Stomach (tissue), 9 donors: ENCODE data around the gene LMTK2. TPM values are rescaled to one million over a fixed set of nuclear protein-coding genes. Genes with fewer than 3 reads are reported as not detected.

Experiments
- DNase-seq, 2 donors: peaks; one replicate each; pipeline versions ENCODE4 v3.0.0 to v3.0.0-alpha.2; 2013 to 2019
- H3K27ac ChIP-seq, 5 donors: fragments of 200-600 bp in 4 of 5; sonication (generic) in 4 of 5; one replicate each; pipeline ENCODE4 v1.5.1; 2013 to 2019; ENCODE audit warnings: mild to moderate bottlenecking in 1 of 5, moderate library complexity in 1 of 5
- H3K27me3 ChIP-seq, 3 donors: fragments of 200-600 bp; sonication (generic); one replicate each; pipeline ENCODE4 v1.5.1; 2017 to 2019; ENCODE audit warnings: mixed run types in 1 of 3
- H3K36me3 ChIP-seq, 4 donors: fragments of 200-600 bp; sonication (generic); 1 replicate in 3 of 4; 2 replicates in 1 of 4; pipeline ENCODE4 v1.5.1; 2016 to 2019
- H3K4me1 ChIP-seq, 4 donors: fragments of 200-600 bp; sonication (generic); one replicate each; pipeline ENCODE4 v1.5.1; 2016 to 2019
- H3K4me3 ChIP-seq, 4 donors: fragments of 200-600 bp; sonication (generic) in 3 of 4; one replicate each; pipeline ENCODE4 v1.5.1; 2016 to 2019; ENCODE audit warnings: mild to moderate bottlenecking in 1 of 4
- H3K9me3 ChIP-seq, 4 donors: fragments of 200-600 bp; sonication (generic); one replicate each; pipeline ENCODE4 v1.5.1; 2016 to 2019
- EP300 ChIP-seq: sonication (generic); formaldehyde crosslinking; IDR thresholded peaks from one replicate; pipeline ENCODE4 v1.6.1; 2017; ENCODE audit warnings: antibody characterized with exemption
- POLR2A ChIP-seq, 4 donors: fragments of 450-650 bp; IDR thresholded peaks; one replicate each; pipeline ENCODE4 v1.6.1; 2016; ENCODE audit warnings: antibody characterized with exemption in 4 of 4, control low read depth in 2 of 4, mild to moderate bottlenecking in 1 of 4, moderate library complexity in 1 of 4
- POLR2AphosphoS5 ChIP-seq, 3 donors: sonication (generic); formaldehyde crosslinking; IDR thresholded peaks; one replicate each; pipeline ENCODE4 v1.6.1; 2016; ENCODE audit warnings: antibody characterized with exemption in 3 of 3
- WGBS, 5 donors: extraction: QIAGEN DNeasy Blood & Tissue Kit in 3 of 5; methylation state at CpG; one replicate each; pipeline versions ENCODE4 v1.1.5 to v1.1.7; 2013 to 2018; 5-methylcytosine and 5-hydroxymethylcytosine counted together
- intact Hi-C: fragments of 100-400 bp; cut with DNase I; formaldehyde crosslinking; loops from one replicate; pipeline ENCODE4 v1.15.1; 2023; ENCODE audit warnings: low total_unique reads
- polyA plus RNA-seq, 3 donors: library from polyadenylated mRNA; stranded (reverse); fragments of 200-250 nt; gene quantifications; one replicate each; pipeline ENCODE4 v1.2.3, GENCODE V29; 2013
- total RNA-seq, 5 donors: library from RNA; depleted of rRNA; stranded (reverse); fragments of >200 nt; gene quantifications; one replicate each; pipeline versions ENCODE4 v1.1.0 to v1.2.3, GENCODE V29; 2014 to 2016
- TF ChIP-seq, protein P1 (sequence below), 7 experiments: fragments of 450-650 bp in 4 of 7; fragments of 200-600 bp in 3 of 7; sonication (generic) in 3 of 7; IDR thresholded peaks; one replicate each; pipeline ENCODE4 v1.5.1; 2016 to 2019; ENCODE audit warnings: antibody characterized with exemption in 7 of 7, control low read depth in 2 of 7, mild to moderate bottlenecking in 1 of 7
- donor health status: healthy with polysubstance abuse.
- donor health status: Bipolar disorder and iron deficiency.
- donor health status: healthy.

Gene LMTK2
- total and polyA plus RNA-seq, 8 donors: 1.4 to 42.6 (median 19.3) TPM

DNA sequence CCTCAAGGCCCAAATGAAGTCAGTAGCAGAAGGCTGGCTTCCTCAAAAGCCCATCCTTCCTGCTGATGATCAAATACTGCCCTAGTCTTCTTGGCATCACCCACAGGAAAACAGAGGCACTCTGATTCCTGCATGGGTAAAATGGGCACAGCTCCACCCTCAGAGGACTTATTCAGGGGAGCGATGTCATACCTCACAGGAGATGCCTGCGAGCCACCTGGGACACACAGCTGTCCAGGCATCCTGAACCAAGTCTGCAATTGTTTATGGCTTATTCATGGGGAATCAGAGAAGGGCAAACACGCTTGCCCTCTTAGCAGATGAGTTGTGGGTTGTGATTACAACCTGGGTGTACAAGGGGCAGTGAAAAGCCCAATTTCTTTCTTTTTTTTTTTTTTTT is 22.0 kb upstream of the LMTK2 start:
- intact Hi-C loops: no loop called here
- H3K36me3 ChIP-seq: no peaks in the 10 kb centered on the region
- no peaks in the 10 kb centered on the region for H3K9me3 ChIP-seq
- no peaks in the 10 kb centered on the region for H3K4me1 ChIP-seq
- 92 to 94% (median 93%) methylated on average over 3 of the region's 3 CpGs for WGBS, 5 donors
- H3K4me3 ChIP-seq: no peak overlapping the region
- peak in 1 of 2 donors; percentile 3 for DNase-seq
- TF ChIP-seq, protein P1, sequence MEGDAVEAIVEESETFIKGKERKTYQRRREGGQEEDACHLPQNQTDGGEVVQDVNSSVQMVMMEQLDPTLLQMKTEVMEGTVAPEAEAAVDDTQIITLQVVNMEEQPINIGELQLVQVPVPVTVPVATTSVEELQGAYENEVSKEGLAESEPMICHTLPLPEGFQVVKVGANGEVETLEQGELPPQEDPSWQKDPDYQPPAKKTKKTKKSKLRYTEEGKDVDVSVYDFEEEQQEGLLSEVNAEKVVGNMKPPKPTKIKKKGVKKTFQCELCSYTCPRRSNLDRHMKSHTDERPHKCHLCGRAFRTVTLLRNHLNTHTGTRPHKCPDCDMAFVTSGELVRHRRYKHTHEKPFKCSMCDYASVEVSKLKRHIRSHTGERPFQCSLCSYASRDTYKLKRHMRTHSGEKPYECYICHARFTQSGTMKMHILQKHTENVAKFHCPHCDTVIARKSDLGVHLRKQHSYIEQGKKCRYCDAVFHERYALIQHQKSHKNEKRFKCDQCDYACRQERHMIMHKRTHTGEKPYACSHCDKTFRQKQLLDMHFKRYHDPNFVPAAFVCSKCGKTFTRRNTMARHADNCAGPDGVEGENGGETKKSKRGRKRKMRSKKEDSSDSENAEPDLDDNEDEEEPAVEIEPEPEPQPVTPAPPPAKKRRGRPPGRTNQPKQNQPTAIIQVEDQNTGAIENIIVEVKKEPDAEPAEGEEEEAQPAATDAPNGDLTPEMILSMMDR (IDR thresholded peaks at IDR 0.05): no peak
- TF ChIP-seq POLR2AphosphoS5 (IDR thresholded peaks at IDR 0.05): no peak
- no peak for TF ChIP-seq EP300
- no peak for TF ChIP-seq POLR2A (IDR thresholded peaks at IDR 0.05)
- H3K27me3 ChIP-seq: no peaks in the 10 kb centered on the region
- no peak overlapping the region for H3K27ac ChIP-seq

DNA sequence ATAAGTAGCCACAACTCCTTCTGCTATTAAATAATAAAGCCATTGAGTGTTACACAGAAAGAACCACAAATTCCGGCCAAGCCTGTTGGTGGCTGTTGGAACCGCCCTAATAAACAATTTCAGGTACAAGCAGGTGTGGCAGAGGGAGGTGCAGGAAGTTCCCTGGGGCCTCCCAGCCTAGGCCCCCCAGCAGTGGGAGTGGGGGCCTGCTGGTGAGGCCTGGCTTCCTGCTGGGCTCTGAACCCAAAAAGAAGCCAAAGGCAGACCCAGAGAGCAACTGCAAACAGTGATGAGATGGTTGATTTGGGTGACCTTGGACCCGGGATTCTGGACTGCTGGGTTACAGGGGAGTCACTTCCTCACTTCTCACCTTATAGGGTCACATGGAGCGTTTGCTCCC is 21.0 kb upstream of the LMTK2 start:
- Histone ChIP-seq H3K36me3 (no peaks in the 10 kb centered on the region), H3K9me3 (no peaks in the 10 kb centered on the region), H3K27me3 (no peaks in the 10 kb centered on the region), H3K4me1 (no peaks in the 10 kb centered on the region), H3K27ac (no peak overlapping the region), H3K4me3 (no peak overlapping the region)
- intact Hi-C loops: no loop called here
- WGBS, 5 donors: 57 to 82% (median 67%) methylated on average over 4 of the region's 4 CpGs
- peak; percentile 10 to 46 for DNase-seq
- TF ChIP-seq, protein P1 (IDR thresholded peaks at IDR 0.05): no peak
- TF ChIP-seq POLR2A (IDR thresholded peaks at IDR 0.05) (no peak), EP300 (no peak), POLR2AphosphoS5 (IDR thresholded peaks at IDR 0.05) (no peak)

DNA sequence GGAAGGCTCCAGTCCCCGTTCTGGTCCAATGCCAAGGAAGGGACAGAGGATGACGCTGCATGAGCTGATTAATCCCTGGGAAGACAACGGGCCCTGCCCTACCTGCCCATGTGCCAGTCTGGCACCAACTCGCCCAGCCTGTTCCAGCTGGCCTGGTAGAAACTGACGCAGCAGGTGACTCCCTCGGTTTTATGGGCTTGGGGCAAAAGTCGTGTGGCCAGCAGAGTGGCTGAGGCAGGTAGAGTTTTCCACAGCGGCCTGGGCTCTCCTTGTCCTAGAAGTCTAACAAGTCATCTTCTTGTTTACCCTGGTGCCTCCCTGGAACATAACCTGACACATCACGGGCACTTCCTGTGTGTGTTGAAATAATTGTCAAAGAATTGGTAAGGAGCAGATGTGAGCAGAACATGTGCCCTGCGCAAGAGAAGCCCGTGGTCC is 20.4 kb upstream of the LMTK2 start:
- Histone ChIP-seq H3K9me3 (no peaks in the 10 kb centered on the region), H3K36me3 (no peaks in the 10 kb centered on the region), H3K4me3 (no peak overlapping the region), H3K27me3 (no peaks in the 10 kb centered on the region), H3K4me1 (no peaks in the 10 kb centered on the region), H3K27ac (no peak overlapping the region)
- intact Hi-C loops: no loop called here
- TF ChIP-seq POLR2A (IDR thresholded peaks at IDR 0.05) (no peak), POLR2AphosphoS5 (IDR thresholded peaks at IDR 0.05) (no peak), EP300 (no peak)
- TF ChIP-seq, protein P1 (IDR thresholded peaks at IDR 0.05): no peak
- WGBS, 5 donors: 57 to 74% (median 69%) methylated on average over 7 to 11 of the region's 11 CpGs
- peak; percentile 19 to 23 for DNase-seq

DNA sequence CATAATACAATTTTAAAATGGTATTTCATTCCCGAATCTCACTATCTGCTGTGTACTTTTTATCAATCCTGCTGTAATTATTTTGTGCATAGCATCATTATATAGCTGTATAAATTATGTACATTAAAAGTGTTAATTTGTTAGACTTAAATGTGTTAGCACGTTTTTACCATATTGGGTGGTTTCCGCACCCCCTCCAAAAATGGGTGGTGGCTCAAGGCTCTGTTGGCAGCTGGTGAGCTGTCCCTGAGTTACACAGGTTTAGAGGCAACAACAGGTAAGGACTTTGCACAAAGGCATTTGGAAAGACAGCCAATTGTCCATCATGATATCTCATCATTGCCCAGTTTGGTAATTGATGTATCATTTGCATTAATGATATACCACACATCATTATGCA is 18.6 kb upstream of the LMTK2 start:
- H3K27me3 ChIP-seq: no peaks in the 10 kb centered on the region
- 81 to 92% (median 86%) methylated on average over 3 of the region's 3 CpGs for WGBS, 5 donors
- H3K36me3 ChIP-seq: no peaks in the 10 kb centered on the region
- intact Hi-C loops: no loop called here
- no peak overlapping the region for H3K4me3 ChIP-seq
- H3K4me1 ChIP-seq: no peaks in the 10 kb centered on the region
- H3K9me3 ChIP-seq: peaks cover 0 to 5% (median 2%) of the 10 kb centered on the region in 4 donors
- H3K27ac ChIP-seq: no peak overlapping the region
- TF ChIP-seq, protein P1 (IDR thresholded peaks at IDR 0.05): no peak
- TF ChIP-seq POLR2A (IDR thresholded peaks at IDR 0.05): no peak
- no peak for TF ChIP-seq EP300
- TF ChIP-seq POLR2AphosphoS5 (IDR thresholded peaks at IDR 0.05): no peak
- DNase-seq: no peak
